Tibial nerve (tissue), 3 donors: ENCODE results near the gene GALM.

Experiments
- CTCF ChIP-seq, 5 experiments: fragments of 200-600 bp in 3 of 5; fragments of 450-650 bp in 2 of 5; sonication (generic) in 3 of 5; IDR thresholded peaks; one replicate each; pipeline ENCODE4 v1.5.1; 2016 to 2019; ENCODE audit warnings: antibody characterized with exemption in 5 of 5, mild to moderate bottlenecking in 3 of 5, moderate library complexity in 2 of 5
- POLR2A ChIP-seq, 2 donors: fragments of 450-650 bp; IDR thresholded peaks; one replicate each; pipeline ENCODE4 v1.6.1; 2017; ENCODE audit warnings: antibody characterized with exemption in 2 of 2, mild to moderate bottlenecking in 2 of 2, moderate library complexity in 2 of 2

GRCh38 chr2:38659115-38659514 lies 6.8 kb upstream of the GALM start:
- no peak for TF ChIP-seq CTCF (IDR thresholded peaks at IDR 0.05)
- TF ChIP-seq POLR2A (IDR thresholded peaks at IDR 0.05): no peak
